NCI-H748 treated with DMSO at 0.1 percent for 48 hours (cell line): Measurements from ENCODE around the gene SPTBN5.
A peak's percentile ranks its signal among the peaks of the same experiment; 100 is the strongest.
"Not testable (repeated sequence)": the region's sequence is repeated elsewhere in the genome, so short reads cannot be mapped to it uniquely, and the experiment has no call there.

Experiments
- DNase-seq: peaks from one replicate; lab custom pipeline; 2025; lab: John Stamatoyannopoulos, UW

The SPTBN5 gene

GRCh38 chr15:41847206-41847605 is 46.6 kb downstream of the SPTBN5 start:
- no peak for DNase-seq

GRCh38 chr15:41844814-41845213 is 49.0 kb downstream of the SPTBN5 start:
- no peak for DNase-seq

GRCh38 chr15:41843571-41843970 is 50.3 kb downstream of the SPTBN5 start:
- DNase-seq: no peak

- DNase-seq: no peak
These were observed 51.6 kb downstream of the SPTBN5 start for GRCh38 chr15:41842229-41842628.

GRCh38 chr15:41841131-41841530 is 52.7 kb downstream of the SPTBN5 start:
- no peak for DNase-seq

- DNase-seq: no peak
These were observed 53.2 kb downstream of the SPTBN5 start for GRCh38 chr15:41840673-41841072.

GRCh38 chr15:41839781-41840491 is 53.9 kb downstream of the SPTBN5 start:
- no peak for DNase-seq

GRCh38 chr15:41838400-41838897 is 55.4 kb downstream of the SPTBN5 start, which contains the start of gene PLA2G4B:
PLA2G4B (plus strand) TSS chr15:41838847; CDS start chr15:41838914, 67 bp downstream.
- DNase-seq: no peak

GRCh38 chr15:41836713-41837454 is 57.0 kb downstream of the SPTBN5 start:
- DNase-seq: no peak

GRCh38 chr15:41836073-41836472 is 57.8 kb downstream of the SPTBN5 start:
- DNase-seq: no peak

- DNase-seq: no peak
These were observed 59.8 kb downstream of the SPTBN5 start for GRCh38 chr15:41834096-41834495.

- no peak for DNase-seq
These were observed 61.0 kb downstream of the SPTBN5 start for GRCh38 chr15:41832875-41833274.

- no peak for DNase-seq
These were observed 61.6 kb downstream of the SPTBN5 start for GRCh38 chr15:41832208-41832607.

GRCh38 chr15:41831291-41831690 is 62.6 kb downstream of the SPTBN5 start:
- not testable (repeated sequence) for DNase-seq

GRCh38 chr15:41829959-41830646 is 63.8 kb downstream of the SPTBN5 start:
- no peak for DNase-seq

- DNase-seq: no peak
These were observed 65.1 kb downstream of the SPTBN5 start for GRCh38 chr15:41828807-41829141.

- DNase-seq: peak; percentile 37
These were observed 65.7 kb downstream of the SPTBN5 start, which contains the start of gene JMJD7 for GRCh38 chr15:41827880-41828806. JMJD7 (plus strand) TSS chr15:41828092; CDS start chr15:41828125, 33 bp downstream.

GRCh38 chr15:41827290-41827879 is 66.5 kb downstream of the SPTBN5 start:
- DNase-seq: no peak

GRCh38 chr15:41825572-41826535 is 68.0 kb downstream of the SPTBN5 start:
- no peak for DNase-seq

- DNase-seq: no peak
These were observed 68.7 kb downstream of the SPTBN5 start for GRCh38 chr15:41825145-41825544.
